ENCODE measurements around the gene CELA3A. TPM values are rescaled to one million over a fixed set of nuclear protein-coding genes. Genes with fewer than 3 reads are reported as not detected.
"Not testable (repeated sequence)": the region's sequence is repeated elsewhere in the genome, so short reads cannot be mapped to it uniquely, and the experiment has no call there.

Gene CELA3A
- total and polyA plus RNA-seq, 8 donors = 17,183 to 55,024 (median 32,768) TPM

DNA sequence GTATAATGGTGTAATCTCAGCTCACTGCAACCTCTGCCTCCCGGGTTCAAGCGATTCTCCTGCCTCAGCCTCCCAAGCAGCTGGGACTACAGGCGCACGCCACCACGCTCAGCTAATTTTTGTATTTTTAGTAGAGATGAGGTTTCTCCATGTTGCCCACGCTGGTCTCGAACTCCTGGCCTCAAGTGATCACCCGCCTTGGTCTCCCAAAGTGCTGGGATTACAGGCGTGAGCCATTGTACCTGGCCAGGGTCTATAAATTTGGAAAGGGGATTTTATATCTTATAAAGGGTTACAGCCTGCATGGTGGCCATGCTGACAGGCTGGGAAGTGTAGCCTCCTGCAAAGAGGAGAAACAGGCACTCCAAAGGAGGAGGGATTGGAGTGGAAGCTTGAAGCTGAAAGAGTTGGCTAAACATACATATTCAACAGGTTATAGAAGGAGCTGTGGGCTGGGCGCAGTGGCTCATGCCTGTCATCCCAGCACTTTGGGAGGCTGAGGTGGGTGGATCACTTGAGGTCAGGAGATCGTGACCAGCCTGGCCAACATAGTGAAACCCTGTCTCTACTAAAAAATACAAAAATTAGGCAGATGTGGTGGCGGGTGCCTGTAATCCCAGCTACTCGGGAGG is 13.2 kb downstream of the CELA3A start:
- WGBS, 2 donors = 42 to 54% methylated on average over 13 of the region's 13 CpGs
- not testable (repeated sequence) for H3K27ac ChIP-seq

DNA sequence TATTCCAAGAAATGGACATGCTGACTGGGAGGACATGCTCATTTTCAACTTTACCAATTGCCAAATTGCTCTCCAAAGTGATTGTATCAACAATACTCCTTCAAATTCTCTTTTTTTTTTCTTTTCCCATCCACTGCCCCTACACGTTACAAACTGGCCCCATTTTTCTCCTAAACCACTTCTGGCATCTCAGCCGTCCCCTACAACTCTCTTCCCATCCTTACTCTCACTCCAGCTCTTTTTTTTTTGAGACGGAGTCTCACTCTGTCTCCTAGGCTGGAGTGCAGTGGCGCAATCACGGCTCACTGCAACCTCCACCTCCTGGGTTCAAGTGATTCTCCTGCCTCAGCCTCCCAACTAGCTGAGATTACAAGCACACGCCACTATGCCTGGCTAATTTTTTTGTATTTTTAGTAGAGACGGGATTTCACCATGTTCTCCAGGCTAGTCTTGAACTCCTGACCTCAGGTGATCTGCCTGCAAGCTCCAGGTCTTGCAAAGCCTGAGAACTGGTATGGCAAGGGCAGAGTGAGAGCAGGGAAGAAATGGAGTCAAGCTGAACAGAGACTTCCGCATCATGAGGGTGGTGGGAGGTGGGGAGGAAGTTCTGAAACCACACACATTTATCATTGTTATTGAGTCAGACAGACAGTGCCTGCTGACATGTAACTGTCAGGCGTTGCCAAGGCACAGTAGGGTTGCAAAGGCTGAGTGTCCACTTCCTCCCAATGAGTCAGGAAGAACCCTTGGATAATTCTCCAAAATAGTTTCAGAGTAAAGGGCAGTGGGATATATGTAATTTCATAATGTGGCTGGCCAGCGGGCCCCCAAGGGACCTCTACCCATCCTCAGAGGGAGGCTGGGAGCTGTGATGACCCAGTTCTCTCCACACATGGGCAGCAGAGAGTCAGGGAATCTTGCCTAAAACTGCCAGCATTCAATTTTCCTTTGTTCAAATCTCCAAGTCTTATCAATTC is 17.4 kb downstream of the CELA3A start:
- TF ChIP-seq, protein P1, sequence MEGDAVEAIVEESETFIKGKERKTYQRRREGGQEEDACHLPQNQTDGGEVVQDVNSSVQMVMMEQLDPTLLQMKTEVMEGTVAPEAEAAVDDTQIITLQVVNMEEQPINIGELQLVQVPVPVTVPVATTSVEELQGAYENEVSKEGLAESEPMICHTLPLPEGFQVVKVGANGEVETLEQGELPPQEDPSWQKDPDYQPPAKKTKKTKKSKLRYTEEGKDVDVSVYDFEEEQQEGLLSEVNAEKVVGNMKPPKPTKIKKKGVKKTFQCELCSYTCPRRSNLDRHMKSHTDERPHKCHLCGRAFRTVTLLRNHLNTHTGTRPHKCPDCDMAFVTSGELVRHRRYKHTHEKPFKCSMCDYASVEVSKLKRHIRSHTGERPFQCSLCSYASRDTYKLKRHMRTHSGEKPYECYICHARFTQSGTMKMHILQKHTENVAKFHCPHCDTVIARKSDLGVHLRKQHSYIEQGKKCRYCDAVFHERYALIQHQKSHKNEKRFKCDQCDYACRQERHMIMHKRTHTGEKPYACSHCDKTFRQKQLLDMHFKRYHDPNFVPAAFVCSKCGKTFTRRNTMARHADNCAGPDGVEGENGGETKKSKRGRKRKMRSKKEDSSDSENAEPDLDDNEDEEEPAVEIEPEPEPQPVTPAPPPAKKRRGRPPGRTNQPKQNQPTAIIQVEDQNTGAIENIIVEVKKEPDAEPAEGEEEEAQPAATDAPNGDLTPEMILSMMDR (IDR thresholded peaks at IDR 0.05) = no peak
- H3K4me1 ChIP-seq = no peaks in the 10 kb centered on the region
- H3K9me3 ChIP-seq = no peaks in the 10 kb centered on the region
- no peaks in the 10 kb centered on the region for H3K36me3 ChIP-seq
- FAIRE-seq (no peak), ATAC-seq (peak in 2 of 4 donors; percentile 51 to 61), DNase-seq (peak in 1 of 6 donors; percentile 27)
- intact Hi-C loops (cut with DNase I) = no loop called here
- H3K4me3 ChIP-seq = no peak overlapping the region
- no peaks in the 10 kb centered on the region for H3K27me3 ChIP-seq
- peak overlapping the region in 1 of 4 donors; percentile 41 for H3K27ac ChIP-seq
- 49 to 75% methylated on average over 10 of the region's 10 CpGs for WGBS, 2 donors

More for the DNA sequence above, 13.2 kb downstream of the CELA3A start:
- H3K27me3 ChIP-seq; intact Hi-C loops (cut with DNase I); H3K4me1 ChIP-seq; H3K9me3 ChIP-seq; H3K4me3 ChIP-seq; FAIRE-seq; H3K36me3 ChIP-seq: not testable (repeated sequence)
- peak in 4 of 6 donors; percentile 28 to 63 (median 44) for DNase-seq
- ATAC-seq = peak in 2 of 4 donors; percentile 3 to 16

DNA sequence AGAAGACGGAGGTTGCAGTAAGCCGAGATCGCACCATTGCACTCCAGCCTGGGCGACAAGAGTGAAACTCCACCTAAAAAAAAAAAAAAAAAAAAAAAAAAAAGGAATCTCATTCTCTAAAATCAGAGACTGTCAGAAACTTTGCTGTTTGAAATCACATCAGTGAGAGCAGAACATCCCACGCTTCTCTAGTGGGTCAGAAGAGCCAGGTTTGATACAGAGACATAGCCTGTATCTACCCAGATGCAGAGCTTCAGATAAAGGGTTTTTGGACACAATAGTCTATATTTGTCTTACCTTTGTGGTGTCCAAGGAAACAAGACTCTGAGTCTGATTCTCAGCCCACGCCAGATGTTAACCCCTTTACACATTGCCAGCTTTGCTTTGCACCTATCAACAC is 19.6 kb downstream of the CELA3A start:
- no peaks in the 10 kb centered on the region for H3K27me3 ChIP-seq
- no peak overlapping the region for H3K27ac ChIP-seq
- WGBS, 2 donors = 87 to 93% methylated on average over 6 of the region's 6 CpGs
- no peaks in the 10 kb centered on the region for H3K36me3 ChIP-seq
- FAIRE-seq (no peak), DNase-seq (no peak), ATAC-seq (no peak)
- H3K9me3 ChIP-seq = no peaks in the 10 kb centered on the region
- H3K4me3 ChIP-seq = no peak overlapping the region
- intact Hi-C loops (cut with DNase I) = no loop called here
- TF ChIP-seq, protein P1 (IDR thresholded peaks at IDR 0.05) = no peak
- no peaks in the 10 kb centered on the region for H3K4me1 ChIP-seq

DNA sequence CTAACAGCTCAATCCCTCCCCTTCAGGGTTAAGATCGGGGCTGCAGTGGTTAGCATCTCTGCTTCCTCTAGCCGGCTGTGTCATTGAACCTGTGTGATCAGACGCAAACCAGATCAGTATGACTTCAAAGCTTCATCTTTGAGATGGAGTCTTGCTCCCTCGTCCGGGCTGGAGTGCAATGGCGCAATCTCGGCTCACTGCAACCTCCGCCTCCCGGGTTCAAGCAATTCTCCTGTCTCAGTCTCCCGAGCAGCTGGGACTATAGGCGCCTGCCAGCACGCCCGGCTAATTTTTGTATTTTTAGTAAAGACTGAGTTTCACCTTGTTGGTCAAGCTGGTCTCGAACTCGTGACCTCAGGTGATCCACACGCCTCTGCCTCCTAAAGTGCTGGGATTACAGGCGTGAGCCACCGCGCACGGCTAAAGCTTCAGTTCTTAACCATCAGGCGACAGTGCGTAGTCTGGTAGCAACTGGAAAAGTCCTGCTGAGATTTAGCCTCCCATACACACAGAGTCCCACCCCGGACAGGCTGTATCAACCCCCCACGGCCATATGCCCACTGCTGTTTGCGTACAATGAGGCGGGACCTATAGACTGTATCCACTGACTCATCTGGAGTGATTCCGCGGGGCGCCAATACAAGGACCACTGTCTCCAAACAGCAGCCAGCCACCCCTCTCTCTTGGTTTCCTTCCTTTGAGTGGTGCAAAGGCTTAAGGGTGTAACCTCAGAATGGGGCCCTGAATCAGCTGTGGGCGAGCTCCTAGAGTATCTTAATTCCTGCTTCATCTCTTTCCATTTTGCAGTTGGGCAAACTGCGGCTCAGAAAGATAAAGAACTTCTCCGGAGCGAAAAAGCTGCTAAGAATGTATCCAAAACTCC is 23.3 kb downstream of the CELA3A start:
- DNase-seq = peak in 1 of 6 donors; percentile 39
- no peaks in the 10 kb centered on the region for H3K9me3 ChIP-seq
- FAIRE-seq = no peak
- H3K36me3 ChIP-seq = peaks cover 0 to 2% (median 0%) of the 10 kb centered on the region in 3 donors
- H3K27ac ChIP-seq = peak overlapping the region; percentile 20 to 97 (median 90)
- intact Hi-C loops (cut with DNase I) = loop anchor here in 1 of 3 donors (5.0 kb wide), 1 partner anchor 393 kb away; no protein-coding TSS in a partner anchor
- H3K27me3 ChIP-seq = no peaks in the 10 kb centered on the region
- peak; percentile 4 to 55 (median 45) for ATAC-seq
- H3K4me3 ChIP-seq = peak overlapping the region; percentile 34 to 61 (median 36)
- TF ChIP-seq, protein P1 (IDR thresholded peaks at IDR 0.05) = no peak
- no peaks in the 10 kb centered on the region for H3K4me1 ChIP-seq
- WGBS, 2 donors = 48 to 50% methylated on average over 33 of the region's 33 CpGs
